Thyroid gland (tissue), 4 donors: ENCODE results near the gene ZMAT3. TPM values are rescaled to one million over a fixed set of nuclear protein-coding genes. Genes with fewer than 3 reads are reported as not detected.

Source experiments
- DNase-seq, 2 donors: peaks; one replicate each; pipeline ENCODE4 v3.0.0-alpha.2; 2019
- H3K27ac ChIP-seq, 3 donors: fragments of 200-600 bp; sonication (generic); 1 replicate in 2 of 3; 2 replicates in 1 of 3; pipeline ENCODE4 v1.5.1; 2016 to 2019; ENCODE audit warnings: mild to moderate bottlenecking in 1 of 3, moderate library complexity in 1 of 3
- H3K27me3 ChIP-seq: fragments of 200-600 bp; sonication (generic); one replicate; pipeline ENCODE4 v1.5.1; 2019
- H3K36me3 ChIP-seq, 2 donors: fragments of 200-600 bp; sonication (generic); one replicate each; pipeline ENCODE4 v1.5.1; 2016 to 2019
- H3K4me1 ChIP-seq, 2 donors: fragments of 200-600 bp; sonication (generic); one replicate each; pipeline ENCODE4 v1.5.1; 2017 to 2019
- H3K4me3 ChIP-seq, 3 donors: fragments of 200-600 bp; sonication (generic); replicated peaks in 1 of 3; 1 replicate in 2 of 3; 2 replicates in 1 of 3; pipeline ENCODE4 v1.5.1; 2016; ENCODE audit warnings: mild to moderate bottlenecking in 1 of 3
- H3K9me3 ChIP-seq: fragments of 200-600 bp; sonication (generic); one replicate; pipeline ENCODE4 v1.5.1; 2017
- POLR2A ChIP-seq, 2 donors: fragments of 450-650 bp; IDR thresholded peaks; one replicate each; pipeline ENCODE4 v1.6.1; 2017; ENCODE audit warnings: antibody characterized with exemption in 2 of 2, mild to moderate bottlenecking in 2 of 2, moderate library complexity in 1 of 2
- WGBS, 2 donors: methylation state at CpG; one replicate each; pipeline ENCODE4 v1.1.5; 2017; 5-methylcytosine and 5-hydroxymethylcytosine counted together
- intact Hi-C: fragments of 100-400 bp; cut with DNase I; formaldehyde crosslinking; loops from one replicate; pipeline ENCODE4 v1.15.1; 2023
- small RNA-seq: library from RNA; depleted of rRNA; stranded (forward); fragments of <200 nt; gene quantifications from one replicate; pipeline ENCODE3, GENCODE V24; 2016
- total RNA-seq, 4 donors: library from RNA; depleted of rRNA; stranded (reverse); fragments of >200 nt; gene quantifications; one replicate each; pipeline ENCODE4 v1.2.3, GENCODE V29; 2016
- TF ChIP-seq, protein P1 (sequence below), 6 experiments: fragments of 200-600 bp in 3 of 6; fragments of 450-650 bp in 3 of 6; sonication (generic) in 3 of 6; IDR thresholded peaks; one replicate each; pipeline ENCODE4 v1.5.1; 2016 to 2019; ENCODE audit warnings: antibody characterized with exemption in 6 of 6, mild to moderate bottlenecking in 2 of 6, inconsistent platforms in 1 of 6, moderate library complexity in 1 of 6

The ZMAT3 gene
- total RNA-seq, 4 donors from 2014 or later, result 11.6 to 15.8 (median 13.1) TPM

DNA sequence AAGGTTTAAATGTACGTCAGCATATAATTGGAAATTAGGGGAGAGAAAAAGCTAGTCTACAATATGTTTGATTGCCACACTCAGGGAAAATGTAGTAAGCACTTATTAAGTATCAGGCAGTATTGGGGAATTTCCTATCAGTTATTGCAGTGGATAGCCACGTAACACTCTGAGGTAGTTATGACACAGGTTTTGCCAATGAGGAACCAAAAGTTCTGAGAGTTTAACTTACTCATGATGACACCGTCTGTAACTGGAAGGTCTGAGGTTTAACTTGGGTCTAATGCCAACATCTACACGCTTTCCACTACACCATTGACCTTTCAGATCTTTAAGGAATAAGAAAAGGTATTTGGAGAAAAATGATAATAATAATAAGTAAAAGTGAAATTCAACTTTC lies 89.5 kb downstream of the ZMAT3 start:
- no peak for DNase-seq
- intact Hi-C loops, result no loop called here
- Histone ChIP-seq H3K4me1 (no peaks in the 10 kb centered on the region), H3K36me3 (no peaks in the 10 kb centered on the region), H3K27me3 (no peaks in the 10 kb centered on the region), H3K4me3 (no peak overlapping the region), H3K9me3 (no peaks in the 10 kb centered on the region), H3K27ac (no peak overlapping the region)
- 87% methylated on average over 4 of the region's 4 CpGs for WGBS, 2 donors
- TF ChIP-seq, protein P1, sequence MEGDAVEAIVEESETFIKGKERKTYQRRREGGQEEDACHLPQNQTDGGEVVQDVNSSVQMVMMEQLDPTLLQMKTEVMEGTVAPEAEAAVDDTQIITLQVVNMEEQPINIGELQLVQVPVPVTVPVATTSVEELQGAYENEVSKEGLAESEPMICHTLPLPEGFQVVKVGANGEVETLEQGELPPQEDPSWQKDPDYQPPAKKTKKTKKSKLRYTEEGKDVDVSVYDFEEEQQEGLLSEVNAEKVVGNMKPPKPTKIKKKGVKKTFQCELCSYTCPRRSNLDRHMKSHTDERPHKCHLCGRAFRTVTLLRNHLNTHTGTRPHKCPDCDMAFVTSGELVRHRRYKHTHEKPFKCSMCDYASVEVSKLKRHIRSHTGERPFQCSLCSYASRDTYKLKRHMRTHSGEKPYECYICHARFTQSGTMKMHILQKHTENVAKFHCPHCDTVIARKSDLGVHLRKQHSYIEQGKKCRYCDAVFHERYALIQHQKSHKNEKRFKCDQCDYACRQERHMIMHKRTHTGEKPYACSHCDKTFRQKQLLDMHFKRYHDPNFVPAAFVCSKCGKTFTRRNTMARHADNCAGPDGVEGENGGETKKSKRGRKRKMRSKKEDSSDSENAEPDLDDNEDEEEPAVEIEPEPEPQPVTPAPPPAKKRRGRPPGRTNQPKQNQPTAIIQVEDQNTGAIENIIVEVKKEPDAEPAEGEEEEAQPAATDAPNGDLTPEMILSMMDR (IDR thresholded peaks at IDR 0.05), result no peak
- no peak for TF ChIP-seq POLR2A (IDR thresholded peaks at IDR 0.05)

DNA sequence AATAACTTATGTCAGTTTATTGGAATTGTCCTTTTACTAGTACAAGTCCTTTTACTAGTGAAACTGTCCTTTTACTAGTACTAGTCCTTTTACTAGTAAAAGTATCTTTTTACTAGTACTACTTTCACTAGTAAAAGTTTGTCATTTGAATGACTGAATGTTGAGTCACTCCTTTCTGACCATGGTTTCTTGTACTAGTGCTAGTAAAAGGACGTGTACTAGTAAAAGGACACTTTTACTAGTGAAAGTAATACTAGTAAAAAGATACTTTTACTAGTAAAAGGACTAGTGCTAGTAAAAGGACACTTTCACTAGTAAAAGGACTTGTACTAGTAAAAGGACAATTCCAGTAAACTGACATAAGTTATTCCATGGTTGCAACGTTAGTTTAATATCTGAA lies 96.3 kb downstream of the ZMAT3 start:
- 80 to 83% methylated on average over 2 of the region's 2 CpGs for WGBS, 2 donors
- TF ChIP-seq, protein P1 (IDR thresholded peaks at IDR 0.05), result no peak
- TF ChIP-seq POLR2A (IDR thresholded peaks at IDR 0.05), result no peak
- H3K27ac ChIP-seq, result no peak overlapping the region
- intact Hi-C loops, result no loop called here
- no peaks in the 10 kb centered on the region for H3K27me3 ChIP-seq
- no peak for DNase-seq
- no peaks in the 10 kb centered on the region for H3K36me3 ChIP-seq
- no peak overlapping the region for H3K4me3 ChIP-seq
- H3K4me1 ChIP-seq, result no peaks in the 10 kb centered on the region
- no peaks in the 10 kb centered on the region for H3K9me3 ChIP-seq

DNA sequence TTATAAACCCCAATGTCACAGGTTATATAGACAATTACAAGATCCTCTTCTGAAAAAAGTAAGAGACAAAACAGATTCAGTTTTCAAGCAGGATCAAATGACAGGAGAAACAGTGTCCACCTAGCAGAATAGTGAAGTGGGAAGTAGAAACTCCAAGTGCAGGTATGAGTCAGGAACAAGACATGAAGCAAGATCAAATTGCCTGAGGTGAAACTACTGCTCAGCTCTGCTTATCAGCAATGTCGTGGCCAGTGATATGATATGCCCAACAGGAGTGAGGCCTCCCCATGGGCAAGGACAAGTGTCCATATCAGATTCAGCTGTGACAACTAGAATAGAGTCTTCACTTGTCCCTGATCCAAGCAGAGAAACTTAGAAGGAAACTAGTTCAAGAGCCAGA lies 100.0 kb downstream of the ZMAT3 start:
- 43 to 47% methylated on average over 1 of the region's 1 CpG for WGBS, 2 donors
- TF ChIP-seq, protein P1 (IDR thresholded peaks at IDR 0.05), result no peak
- TF ChIP-seq POLR2A (IDR thresholded peaks at IDR 0.05), result no peak
- Histone ChIP-seq H3K4me3 (no peak overlapping the region), H3K36me3 (no peaks in the 10 kb centered on the region), H3K4me1 (peaks cover 8% of the 10 kb centered on the region in 2 donors), H3K9me3 (no peaks in the 10 kb centered on the region), H3K27ac (no peak overlapping the region), H3K27me3 (no peaks in the 10 kb centered on the region)
- DNase-seq, result no peak
- intact Hi-C loops, result no loop called here

DNA sequence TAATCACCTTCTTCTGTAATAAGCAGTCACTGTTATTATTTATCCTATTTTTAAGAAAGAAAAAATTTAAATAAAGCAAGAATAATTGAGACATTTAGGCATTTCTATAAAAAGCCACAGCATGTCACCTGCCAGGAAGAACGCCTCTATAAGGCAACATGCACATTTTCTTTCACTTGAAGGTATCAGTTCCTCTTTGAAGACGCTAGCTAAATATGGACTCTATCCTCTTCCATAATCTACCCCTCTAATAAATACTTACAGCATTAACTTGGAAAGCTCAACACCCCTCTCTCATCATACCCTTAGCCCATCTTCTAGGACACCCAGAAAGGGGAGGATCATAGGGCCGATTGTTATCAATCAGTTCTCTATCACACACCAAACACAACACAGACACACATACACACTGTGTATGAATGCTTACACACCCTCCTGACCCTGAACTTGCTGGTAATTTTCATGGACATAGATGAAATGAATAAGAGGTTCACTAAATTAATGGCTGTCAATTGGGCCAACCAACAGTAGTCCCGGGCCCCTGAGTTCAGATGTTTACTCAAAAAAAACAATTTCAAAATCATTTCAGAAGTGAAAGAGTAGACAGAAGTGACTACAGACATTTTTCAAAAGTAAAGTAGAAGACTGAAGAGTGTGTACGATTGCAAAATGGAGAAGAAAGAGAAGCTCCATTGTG lies 102.5 kb downstream of the ZMAT3 start:
- H3K27ac ChIP-seq, result no peak overlapping the region
- H3K9me3 ChIP-seq, result no peaks in the 10 kb centered on the region
- H3K27me3 ChIP-seq, result no peaks in the 10 kb centered on the region
- TF ChIP-seq, protein P1 (IDR thresholded peaks at IDR 0.05), result no peak
- no peak for TF ChIP-seq POLR2A (IDR thresholded peaks at IDR 0.05)
- no peak overlapping the region for H3K4me3 ChIP-seq
- no peak for DNase-seq
- 87 to 92% methylated on average over 5 of the region's 5 CpGs for WGBS, 2 donors
- peaks cover 8% of the 10 kb centered on the region in 2 donors for H3K4me1 ChIP-seq
- H3K36me3 ChIP-seq, result no peaks in the 10 kb centered on the region
- intact Hi-C loops, result no loop called here

Small RNAs within 50 kb of the gene (small RNA-seq; reads per million reads assigned to genes)
- gene RF00019, result not detected

Other genes starting within 250 kb of the ZMAT3 start
- 10 to 100 TPM; 19.0 to 39.8 (median 22.4) TPM for gene PIK3CA, start 76.5 kb upstream of the ZMAT3 start, total RNA-seq
- gene KCNMB3, start 179.3 kb upstream of the ZMAT3 start, total RNA-seq, result 1 to 10 TPM; 4.4 to 8.1 (median 5.1) TPM